Activated CD4-positive, alpha-beta T cell treated with anti-CD3 and anti-CD28 coated beads, Interleukin-2, amount 50 U/mL, for 24 hours (primary cell): Measurements from ENCODE around the gene OS9.
"Not testable (repeated sequence)": the region's sequence is repeated elsewhere in the genome, so short reads cannot be mapped to it uniquely, and the experiment has no call there.

Source experiments
- DNase-seq, 2 donors: peaks; one replicate each; pipeline ENCODE4 v3.0.0-alpha.2; 2020; ENCODE audit warnings: low read depth in 1 of 2, low spot score in 1 of 2

OS9 gene

DNA sequence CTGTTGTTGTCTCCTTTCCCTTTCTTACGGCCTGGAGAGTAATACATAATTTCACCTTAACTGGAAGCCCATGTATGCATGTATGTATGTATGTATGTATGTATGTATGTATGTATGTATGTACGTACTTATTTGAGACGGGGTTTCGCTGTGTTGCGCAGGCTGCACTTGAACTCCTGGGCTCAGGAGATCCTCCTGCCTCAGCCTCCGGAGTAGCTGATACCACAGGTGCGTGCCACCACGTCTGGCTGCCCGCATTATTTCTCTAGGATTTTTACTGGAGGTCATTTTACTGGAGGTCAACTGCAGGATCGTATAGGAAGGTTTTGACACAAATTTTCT is 644 bp upstream of the OS9 start:
- DNase-seq = no peak

DNA sequence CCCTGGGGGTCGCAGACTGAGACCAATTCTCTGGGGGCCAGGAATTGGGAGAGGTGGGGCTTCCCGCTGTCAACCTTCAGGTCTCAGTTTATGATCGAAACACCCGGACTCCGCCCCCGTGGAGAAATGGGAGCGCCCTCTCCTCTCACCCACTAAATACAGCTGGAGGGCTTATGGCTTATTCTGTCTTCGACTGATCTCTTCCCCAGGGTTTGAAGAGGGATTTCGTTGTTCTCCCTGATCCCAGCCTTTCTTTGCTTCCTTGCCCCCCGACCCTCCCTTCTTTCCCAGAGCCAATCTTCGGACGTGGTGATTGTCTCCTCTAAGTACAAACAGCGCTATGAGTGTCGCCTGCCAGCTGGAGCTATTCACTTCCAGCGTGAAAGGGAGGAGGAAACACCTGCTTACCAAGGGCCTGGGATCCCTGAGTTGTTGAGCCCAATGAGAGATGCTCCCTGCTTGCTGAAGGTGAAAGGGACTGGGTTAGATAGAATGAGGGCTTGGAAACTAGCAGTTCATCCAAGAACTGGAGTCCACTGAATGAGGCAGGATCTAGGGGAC is 607 bp downstream of the OS9 start:
- peak in 1 of 2 donors; percentile 6 for DNase-seq

DNA sequence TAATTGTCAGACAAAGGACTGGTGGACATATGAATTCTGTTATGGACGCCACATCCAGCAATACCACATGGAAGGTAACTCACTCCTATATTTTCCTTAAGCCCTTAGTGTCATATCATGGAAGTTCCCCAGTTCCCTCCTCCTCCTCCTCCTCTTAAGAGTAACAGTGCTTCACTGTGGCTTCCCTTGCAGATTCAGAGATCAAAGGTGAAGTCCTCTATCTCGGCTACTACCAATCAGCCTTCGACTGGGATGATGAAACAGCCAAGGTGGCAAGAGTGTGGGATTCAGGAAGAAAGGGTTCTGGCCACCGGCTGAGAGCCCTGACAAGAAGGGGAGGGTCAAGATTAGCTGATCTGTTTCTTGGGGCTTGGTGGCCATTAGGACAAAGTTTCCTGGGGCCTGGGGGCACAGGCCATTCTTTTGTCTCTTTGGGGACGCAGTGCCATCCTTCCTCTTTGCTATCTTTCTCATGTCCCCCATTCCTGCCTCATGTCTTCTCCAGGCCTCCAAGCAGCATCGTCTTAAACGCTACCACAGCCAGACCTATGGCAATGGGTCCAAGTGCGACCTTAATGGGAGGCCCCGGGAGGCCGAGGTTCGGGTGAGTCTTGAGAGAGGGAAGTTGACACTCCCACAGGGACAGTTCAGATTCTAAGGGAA is 2.0 kb downstream of the OS9 start:
- no peak for DNase-seq

DNA sequence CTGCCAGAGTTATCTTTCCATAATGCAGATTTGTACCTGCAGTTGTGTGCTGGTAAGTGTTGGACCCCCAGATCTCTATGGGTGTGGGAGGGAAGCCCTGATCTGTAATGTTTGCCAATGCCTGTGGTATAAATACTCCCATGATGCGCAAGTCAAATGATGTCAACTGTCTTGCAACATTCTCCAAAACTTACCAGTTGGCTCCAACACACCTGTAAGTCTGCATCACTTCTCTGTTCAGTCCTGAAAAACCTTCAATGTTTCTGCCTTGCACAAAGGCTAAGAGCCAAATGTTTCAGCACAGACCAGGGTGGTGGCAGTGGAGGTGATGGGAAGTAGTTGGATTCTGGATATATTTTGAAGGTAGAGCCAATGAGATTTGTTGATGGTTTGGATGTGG is 3.1 kb downstream of the OS9 start:
- no peak for DNase-seq

DNA sequence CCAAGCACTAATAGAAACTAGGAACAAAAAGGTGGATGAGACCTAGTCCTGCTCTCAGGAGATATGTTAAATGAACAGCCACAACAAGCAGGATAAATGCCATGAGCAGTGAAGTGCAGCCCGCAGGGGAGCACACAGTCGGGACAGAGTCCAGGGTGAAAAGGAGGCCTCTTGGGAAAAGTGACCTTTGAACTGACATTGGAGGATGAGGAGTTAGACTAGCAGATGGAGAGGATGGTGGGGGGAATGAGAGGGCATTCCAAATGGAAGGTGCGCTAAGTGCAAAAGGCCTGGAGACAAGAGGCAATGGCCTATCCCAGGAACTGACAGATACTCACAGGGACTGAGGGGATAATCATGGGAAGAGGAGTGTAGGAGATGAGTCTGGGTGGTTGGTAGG is 4.5 kb downstream of the OS9 start:
- no peak for DNase-seq

DNA sequence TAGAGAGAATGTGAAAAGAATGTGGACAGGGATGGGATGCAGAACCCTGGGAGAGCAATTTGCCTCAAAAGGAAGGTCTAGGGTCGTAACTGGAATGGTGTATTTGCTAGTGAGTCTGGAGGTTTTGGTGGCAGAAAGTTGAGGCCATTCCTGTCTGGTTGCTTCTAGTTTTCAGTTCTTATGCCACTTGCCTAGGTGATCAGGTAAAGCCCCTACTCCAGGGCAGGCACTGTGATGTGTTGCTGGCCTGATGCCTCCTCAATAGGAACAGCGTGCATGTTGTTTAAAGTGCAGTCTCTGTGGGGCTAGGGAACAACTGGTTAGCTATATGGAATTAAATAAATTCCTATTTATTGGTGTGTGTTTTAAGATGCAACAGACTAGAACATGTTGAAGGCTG is 6.4 kb downstream of the OS9 start:
- DNase-seq = no peak

DNA sequence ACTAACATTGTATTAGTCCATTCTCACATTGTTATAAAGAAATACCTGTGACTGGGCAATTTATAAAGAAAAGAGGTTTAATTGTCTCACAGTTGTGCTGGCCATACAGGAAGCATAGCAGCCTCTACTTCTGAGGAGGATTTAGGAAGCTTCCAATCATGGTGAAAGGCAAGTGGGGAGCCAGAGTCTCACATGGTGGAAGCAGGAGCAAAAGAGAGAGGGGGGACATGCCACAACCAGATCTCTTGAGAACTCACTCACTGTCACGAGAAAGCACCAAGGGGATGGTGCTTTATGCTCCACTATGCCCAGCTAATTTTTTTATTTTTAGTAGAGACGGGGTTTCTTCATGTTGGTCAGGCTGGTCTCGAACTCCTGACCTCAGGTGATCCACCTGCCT is 13.3 kb downstream of the OS9 start:
- no peak for DNase-seq

DNA sequence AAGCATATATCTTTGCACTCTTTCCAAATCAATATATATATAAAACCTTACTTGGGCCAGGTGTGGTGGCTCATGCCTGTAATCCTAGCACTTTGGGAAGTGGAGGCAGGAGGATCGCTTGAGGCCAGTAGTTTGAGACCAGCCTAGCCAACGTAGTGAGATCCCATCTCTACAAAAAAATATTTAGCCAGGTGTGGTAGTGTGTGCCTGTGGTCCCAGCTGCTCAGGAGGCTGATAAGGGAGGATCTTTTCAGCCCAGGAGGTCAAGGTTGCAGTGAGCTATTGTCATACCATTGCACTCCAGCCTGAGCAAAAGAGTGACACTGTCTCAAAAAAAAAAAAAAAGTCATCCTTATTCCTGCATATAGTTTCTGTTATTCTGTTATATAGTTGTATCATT is 14.4 kb downstream of the OS9 start:
- DNase-seq = no peak

DNA sequence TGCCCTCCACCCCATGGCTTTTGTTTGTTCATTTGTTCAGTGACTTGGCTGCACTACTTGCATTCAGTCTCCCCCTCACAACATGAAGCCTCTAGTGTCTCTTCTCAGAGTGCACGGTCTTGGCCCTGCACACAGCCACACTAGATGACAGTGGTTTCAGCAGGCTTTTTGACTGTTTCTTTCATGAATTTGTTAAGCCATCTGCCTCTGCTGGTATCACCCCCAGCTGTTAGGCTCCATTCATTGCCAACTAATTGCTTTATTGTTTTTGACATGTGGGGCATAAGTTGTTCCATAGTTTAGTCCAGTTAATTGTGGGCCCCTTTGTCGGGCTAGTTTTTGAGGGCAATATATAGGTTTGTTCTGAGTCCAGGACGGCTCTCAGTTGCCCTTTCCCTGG is 18.8 kb downstream of the OS9 start:
- no peak for DNase-seq

DNA sequence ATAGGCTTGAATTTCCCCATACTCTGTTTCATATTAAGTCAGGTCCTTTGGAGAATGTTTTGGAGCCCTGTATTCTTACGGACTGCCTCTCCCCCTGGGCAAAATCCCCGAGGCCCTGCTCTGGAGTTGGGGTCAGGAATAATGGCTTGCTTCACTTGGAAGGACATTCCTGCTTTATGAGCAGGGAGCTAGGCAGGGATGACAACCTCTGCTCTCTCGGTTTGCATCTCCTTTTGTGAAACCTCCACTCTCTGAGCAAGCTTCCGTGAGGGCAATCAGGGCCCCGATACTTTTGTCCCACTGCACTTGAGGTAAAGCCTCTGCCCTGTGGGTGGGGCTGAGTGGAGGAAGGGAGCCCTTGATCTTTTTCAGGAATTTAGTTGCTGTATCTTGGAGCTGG is 19.3 kb downstream of the OS9 start:
- DNase-seq = no peak

DNA sequence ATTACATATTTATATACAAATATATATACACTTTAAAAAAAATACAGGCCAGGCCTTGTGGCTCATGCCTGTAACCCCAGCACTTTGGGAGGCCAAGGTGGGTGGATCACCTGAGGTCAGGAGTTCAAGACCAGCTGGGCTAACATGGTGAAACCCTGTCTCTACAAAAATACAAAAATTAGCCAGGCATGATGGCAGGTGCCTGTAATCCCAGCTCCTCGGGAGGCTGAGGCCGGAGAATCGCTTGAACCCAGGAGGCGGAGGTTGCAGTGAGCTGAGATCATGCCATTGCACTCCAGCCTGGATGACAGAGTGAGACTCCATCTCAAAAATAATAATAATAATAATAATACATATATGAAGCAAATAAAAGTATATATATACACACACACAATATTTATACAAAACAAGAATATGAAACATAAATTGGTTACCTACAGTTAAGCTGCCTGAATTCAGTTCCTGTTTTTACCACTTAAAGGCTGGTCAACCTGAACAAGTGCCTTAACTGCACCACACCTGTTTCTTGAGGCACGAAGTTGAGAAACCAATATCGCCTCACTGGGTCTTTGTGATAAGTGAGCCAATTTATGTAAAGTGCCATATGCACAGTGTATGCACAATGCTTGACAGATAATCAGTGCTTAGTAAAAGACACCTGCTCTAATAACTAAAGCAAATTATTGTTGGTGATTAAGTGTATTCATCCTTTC is 21.3 kb downstream of the OS9 start:
- not testable (repeated sequence) for DNase-seq

DNA sequence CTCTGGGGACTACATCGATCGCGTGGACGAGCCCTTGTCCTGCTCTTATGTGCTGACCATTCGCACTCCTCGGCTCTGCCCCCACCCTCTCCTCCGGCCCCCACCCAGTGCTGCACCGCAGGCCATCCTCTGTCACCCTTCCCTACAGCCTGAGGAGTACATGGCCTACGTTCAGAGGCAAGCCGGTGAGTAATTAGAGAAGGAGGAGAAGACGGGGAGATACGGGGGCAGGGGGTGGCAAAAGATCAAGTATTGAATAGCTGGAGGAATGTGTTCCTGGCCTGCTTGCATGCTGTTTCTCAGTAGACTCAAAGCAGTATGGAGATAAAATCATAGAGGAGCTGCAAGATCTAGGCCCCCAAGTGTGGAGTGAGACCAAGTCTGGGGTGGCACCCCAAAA is 21.9 kb downstream of the OS9 start:
- DNase-seq = no peak

DNA sequence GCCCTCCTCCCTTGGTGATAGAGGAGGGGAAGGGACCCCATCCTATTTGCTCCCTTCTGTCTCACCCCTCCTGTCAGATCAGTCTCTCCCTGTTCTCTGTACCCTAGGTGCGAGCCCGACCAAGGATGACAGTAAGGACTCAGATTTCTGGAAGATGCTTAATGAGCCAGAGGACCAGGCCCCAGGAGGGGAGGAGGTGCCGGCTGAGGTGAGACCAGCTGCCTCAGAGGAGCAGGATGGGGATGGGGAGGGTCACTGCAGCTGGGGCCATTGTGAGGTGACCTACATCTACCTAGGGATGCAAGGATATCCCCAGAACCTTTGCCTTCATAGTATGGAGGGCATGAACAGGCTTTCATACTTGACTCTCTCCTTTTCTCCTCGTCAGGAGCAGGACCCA is 22.4 kb downstream of the OS9 start:
- DNase-seq = no peak

DNA sequence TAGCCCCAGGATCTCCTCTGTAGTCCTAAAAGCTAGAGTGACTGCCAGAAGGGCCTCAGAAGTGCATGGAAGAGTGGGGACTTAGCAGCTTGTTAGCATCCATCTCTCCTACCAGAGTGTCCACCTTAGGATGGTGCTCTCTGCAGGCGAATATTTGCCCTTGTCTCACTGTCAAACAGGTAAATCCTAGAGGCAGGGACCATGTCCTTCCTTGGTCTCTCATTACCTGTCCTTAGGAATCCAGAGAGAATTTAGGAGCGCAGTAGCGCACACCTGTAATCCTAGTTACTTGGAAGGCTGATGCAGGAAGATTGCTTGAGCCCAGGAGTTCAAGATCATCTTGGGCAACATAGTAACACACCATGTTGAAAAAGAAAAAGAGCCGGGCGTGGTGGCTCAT is 23.2 kb downstream of the OS9 start:
- no peak for DNase-seq

DNA sequence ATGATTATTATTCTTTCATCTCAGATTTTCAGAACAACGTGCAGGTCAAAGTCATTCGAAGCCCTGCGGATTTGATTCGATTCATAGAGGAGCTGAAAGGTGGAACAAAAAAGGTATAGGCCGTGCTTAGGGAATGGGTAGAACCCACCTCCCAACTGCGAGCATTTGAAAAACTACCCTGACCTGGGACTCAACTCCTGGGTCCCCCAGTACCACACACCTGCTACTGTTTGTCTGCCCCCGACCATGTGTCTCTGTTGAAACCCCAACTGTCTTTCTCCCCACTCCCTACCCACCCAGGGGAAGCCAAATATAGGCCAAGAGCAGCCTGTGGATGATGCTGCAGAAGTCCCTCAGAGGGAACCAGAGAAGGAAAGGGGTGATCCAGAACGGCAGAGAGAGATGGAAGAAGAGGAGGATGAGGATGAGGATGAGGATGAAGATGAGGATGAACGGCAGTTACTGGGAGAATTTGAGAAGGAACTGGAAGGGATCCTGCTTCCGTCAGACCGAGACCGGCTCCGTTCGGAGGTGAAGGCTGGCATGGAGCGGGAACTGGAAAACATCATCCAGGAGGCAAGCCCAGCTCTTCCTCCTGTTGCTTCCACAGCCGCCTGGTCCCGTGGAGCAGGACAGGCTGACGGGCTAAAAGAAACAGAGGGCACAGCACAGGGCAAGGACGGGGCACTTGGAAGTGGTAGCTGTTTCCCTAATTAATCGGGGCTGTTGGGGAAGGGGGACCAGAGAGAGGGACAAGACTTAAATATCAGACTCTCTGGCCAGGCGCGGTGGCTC is 24.1 kb downstream of the OS9 start:
- no peak for DNase-seq

DNA sequence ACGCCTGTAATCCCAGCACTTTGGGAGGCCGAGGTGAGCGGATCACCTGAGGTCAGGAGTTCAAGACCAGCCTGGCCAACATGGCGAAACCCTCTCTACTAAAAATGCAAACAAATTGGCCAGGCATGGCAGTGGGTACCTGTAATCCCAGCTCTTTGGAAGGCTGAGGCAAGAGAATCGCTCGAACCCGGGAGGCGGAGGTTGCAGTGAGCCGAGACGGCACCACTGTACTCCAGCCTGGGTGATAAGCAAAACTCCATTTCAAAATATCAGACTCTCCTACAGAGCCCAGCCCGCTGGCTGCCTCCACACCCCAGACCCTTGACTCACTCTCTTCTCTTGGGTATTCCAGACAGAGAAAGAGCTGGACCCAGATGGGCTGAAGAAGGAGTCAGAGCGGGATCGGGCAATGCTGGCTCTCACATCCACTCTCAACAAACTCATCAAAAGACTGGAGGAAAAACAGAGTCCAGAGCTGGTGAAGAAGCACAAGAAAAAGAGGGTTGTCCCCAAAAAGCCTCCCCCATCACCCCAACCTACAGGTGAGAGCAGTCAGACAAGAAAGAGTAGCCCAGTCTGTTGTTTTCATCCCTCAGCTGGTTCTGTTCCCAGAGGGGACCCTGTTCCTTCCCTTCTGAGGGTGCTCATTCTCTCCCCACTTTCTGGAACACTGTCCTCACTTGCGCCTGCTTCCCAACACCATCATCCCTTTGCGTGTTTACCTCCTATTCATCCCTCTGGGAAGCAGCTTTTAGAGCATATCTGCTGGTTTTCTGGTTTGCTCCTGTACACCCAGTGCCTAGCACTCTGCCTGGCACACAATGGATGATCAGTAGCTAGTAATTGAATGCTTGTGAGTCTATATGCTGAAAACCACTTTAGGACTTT is 25.0 kb downstream of the OS9 start:
- DNase-seq = no peak

DNA sequence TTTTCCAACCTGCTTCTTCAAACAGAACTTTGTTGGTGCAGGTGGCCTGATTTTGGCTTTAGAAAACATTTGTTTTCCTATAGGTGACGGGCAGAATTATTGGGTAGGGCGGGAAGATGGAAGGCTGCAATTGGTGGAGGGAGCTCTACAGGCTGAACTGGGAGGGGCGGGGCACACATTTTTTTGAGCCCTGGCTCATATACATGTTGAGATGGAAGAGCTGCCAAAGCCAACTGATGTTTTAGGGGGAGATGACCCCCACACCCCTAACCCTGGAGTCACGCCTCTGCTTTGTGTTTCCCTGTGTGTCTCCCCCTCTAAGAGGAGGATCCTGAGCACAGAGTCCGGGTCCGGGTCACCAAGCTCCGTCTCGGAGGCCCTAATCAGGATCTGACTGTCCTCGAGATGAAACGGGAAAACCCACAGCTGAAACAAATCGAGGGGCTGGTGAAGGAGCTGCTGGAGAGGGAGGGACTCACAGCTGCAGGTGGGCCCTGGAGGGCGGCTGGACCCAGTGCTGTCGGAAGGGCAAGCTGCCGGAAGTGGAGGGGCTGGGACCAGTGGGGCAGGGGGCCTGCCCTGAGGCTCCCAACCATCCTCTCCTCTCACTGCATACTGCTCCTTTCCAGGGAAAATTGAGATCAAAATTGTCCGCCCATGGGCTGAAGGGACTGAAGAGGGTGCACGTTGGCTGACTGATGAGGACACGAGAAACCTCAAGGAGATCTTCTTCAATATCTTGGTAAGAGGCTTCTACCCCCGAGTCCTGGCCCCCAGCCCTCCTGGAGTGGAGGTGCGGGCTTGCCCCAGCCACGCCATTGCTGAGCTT is 26.1 kb downstream of the OS9 start:
- DNase-seq = no peak

DNA sequence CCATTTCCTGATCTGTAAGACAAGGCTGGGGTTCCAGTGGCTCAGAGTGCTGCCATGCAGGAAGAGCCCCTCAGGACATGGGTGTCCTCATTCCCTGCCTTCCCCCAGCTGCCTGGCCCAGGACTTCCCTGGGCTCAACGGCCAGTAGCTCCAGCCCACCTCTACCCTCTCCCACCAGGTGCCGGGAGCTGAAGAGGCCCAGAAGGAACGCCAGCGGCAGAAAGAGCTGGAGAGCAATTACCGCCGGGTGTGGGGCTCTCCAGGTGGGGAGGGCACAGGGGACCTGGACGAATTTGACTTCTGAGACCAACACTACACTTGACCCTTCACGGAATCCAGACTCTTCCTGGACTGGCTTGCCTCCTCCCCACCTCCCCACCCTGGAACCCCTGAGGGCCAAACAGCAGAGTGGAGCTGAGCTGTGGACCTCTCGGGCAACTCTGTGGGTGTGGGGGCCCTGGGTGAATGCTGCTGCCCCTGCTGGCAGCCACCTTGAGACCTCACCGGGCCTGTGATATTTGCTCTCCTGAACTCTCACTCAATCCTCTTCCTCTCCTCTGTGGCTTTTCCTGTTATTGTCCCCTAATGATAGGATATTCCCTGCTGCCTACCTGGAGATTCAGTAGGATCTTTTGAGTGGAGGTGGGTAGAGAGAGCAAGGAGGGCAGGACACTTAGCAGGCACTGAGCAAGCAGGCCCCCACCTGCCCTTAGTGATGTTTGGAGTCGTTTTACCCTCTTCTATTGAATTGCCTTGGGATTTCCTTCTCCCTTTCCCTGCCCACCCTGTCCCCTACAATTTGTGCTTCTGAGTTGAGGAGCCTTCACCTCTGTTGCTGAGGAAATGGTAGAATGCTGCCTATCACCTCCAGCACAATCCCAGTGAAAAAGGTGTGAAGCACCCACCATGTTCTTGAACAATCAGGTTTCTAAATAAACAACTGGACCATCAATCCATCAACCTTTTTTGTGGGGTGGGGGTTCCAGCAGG is 27.0 kb downstream of the OS9 start:
- no peak for DNase-seq
